Muscle layer of duodenum (tissue), 2 donors: Measurements from ENCODE around the gene KYNU.

ENCODE experiments used
- H3K27ac ChIP-seq: one replicate; pipeline ENCODE4 v1.7.0; 2013; ENCODE audit warnings: mild to moderate bottlenecking, low read length
- H3K27me3 ChIP-seq: one replicate; pipeline ENCODE4 v1.7.0; 2013; ENCODE audit warnings: low read depth, mild to moderate bottlenecking, control low read depth, low read length
- H3K36me3 ChIP-seq, 2 donors: one replicate each; pipeline ENCODE4 v1.7.0; 2013; ENCODE audit warnings: low read length in 2 of 2, control low read depth in 1 of 2, mild to moderate bottlenecking in 1 of 2; ENCODE audit not compliant: insufficient read depth in 2 of 2, control insufficient read depth in 1 of 2
- H3K4me1 ChIP-seq, 2 donors: one replicate each; pipeline ENCODE4 v1.7.0; 2013; ENCODE audit warnings: low read length in 2 of 2, mild to moderate bottlenecking in 2 of 2, control low read depth in 1 of 2, moderate library complexity in 1 of 2; ENCODE audit not compliant: insufficient read depth in 2 of 2, control insufficient read depth in 1 of 2
- H3K4me3 ChIP-seq, 2 donors: one replicate each; pipeline ENCODE4 v1.7.0; 2013; ENCODE audit warnings: low read length in 2 of 2, low read depth in 1 of 2, mild to moderate bottlenecking in 1 of 2
- H3K9me3 ChIP-seq, 2 donors: one replicate each; pipeline ENCODE4 v1.7.0; 2013; ENCODE audit warnings: low read length in 2 of 2, control low read depth in 1 of 2, mild to moderate bottlenecking in 1 of 2; ENCODE audit not compliant: control insufficient read depth in 1 of 2
- donor health status: healthy.

KYNU gene

DNA sequence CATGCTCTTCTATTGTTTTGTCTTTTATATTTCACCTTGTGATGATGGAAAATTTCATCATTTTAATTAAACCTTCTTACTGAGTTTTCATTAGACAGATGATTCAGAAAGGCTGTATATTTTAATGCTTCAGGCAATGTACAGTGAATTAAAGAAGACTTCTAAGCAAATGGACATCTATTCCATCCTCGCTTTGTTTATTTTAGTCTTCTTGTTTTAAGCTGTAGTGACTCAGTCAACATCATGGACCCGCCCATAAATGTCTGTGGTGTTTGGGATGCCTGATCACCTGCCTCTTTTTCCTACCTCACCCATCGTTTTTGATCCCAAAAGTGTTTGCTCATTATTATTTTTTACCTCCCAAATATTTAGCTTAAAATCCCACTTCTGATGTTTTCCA, 43.1 kb downstream of the KYNU start:
- H3K9me3 ChIP-seq = no peaks in the 10 kb centered on the region
- H3K27me3 ChIP-seq = no peaks in the 10 kb centered on the region
- H3K36me3 ChIP-seq = no peaks in the 10 kb centered on the region
- H3K4me1 ChIP-seq = no peaks in the 10 kb centered on the region
- H3K27ac ChIP-seq = no peak overlapping the region
- no peak overlapping the region for H3K4me3 ChIP-seq

DNA sequence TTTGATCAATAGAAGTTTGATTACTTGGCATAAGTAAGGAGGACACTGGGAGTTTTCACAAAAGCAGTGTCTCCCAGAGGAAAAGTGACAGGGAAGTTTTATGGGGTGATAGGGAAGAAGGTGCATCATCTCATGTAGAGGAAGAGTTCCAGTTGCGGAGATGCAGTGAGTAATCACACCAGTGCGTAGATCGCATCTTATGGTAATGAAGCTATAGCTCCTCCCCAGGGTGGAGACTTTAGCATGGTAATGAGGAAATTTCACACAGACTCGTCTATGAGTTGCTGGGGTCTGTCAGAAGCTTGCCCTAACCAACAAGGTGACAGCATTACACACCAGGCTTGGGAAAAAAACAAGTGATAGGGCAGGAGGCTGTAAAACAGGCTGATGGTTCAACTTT, 49.0 kb downstream of the KYNU start:
- Histone ChIP-seq H3K4me3 (no peak overlapping the region), H3K4me1 (no peaks in the 10 kb centered on the region), H3K36me3 (no peaks in the 10 kb centered on the region), H3K27me3 (no peaks in the 10 kb centered on the region), H3K27ac (no peak overlapping the region), H3K9me3 (no peaks in the 10 kb centered on the region)

DNA sequence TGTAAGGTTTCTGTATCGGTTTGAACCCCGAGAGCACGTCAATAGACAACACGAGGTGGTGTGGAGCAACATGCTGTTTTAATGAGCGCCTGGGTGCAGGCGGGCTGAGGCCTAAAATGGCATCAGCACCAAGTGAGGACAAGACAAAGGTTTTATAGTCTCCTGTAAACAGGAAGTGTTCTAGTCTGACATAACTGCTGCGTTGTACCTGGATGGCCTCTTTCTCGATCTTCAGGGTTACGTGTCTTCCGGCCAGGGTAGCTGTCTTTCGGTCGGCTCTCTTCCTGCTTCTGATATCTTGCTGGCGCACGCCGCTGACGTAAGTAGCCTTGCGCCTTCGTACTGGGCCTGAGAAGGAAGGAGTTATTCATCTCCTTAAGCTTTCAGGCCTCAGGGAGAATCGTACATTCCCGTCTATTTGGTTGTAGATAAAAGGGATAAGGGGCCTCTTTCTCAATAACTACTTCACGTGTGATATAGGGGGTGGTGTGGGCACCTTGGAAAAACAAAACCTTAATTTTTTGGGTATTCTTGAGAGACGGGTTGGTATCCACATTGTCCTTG, 53.5 kb downstream of the KYNU start:
- Histone ChIP-seq H3K4me1 (no peaks in the 10 kb centered on the region), H3K9me3 (no peaks in the 10 kb centered on the region), H3K27ac (no peak overlapping the region), H3K4me3 (no peak overlapping the region), H3K36me3 (no peaks in the 10 kb centered on the region), H3K27me3 (no peaks in the 10 kb centered on the region)

DNA sequence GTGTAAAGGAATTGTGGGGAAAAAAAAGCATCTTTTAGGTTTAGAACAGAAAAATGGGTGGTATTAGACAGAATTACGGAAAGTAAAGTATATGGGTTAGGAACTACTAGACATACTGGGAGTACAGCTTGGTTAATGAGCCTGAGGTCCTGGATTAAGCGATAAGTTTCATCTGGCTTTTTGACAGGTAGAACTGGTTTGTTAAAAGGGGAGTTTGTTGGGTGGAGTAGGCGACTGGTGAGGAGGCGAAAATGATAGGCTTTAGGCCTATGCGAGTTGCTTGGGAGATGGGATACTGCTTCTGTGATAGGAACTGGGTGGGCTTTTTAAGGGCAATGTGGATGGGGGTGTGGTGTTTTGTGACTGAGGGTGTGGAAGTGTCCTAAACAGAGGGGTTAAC, 56.5 kb downstream of the KYNU start:
- Histone ChIP-seq H3K27me3 (no peaks in the 10 kb centered on the region), H3K36me3 (no peaks in the 10 kb centered on the region), H3K4me1 (no peaks in the 10 kb centered on the region), H3K27ac (no peak overlapping the region), H3K9me3 (no peaks in the 10 kb centered on the region), H3K4me3 (no peak overlapping the region)

- Histone ChIP-seq H3K4me3 (no peak overlapping the region), H3K36me3 (no peaks in the 10 kb centered on the region), H3K9me3 (no peaks in the 10 kb centered on the region), H3K27ac (no peak overlapping the region), H3K27me3 (no peaks in the 10 kb centered on the region), H3K4me1 (no peaks in the 10 kb centered on the region)
These were observed 58.2 kb downstream of the KYNU start for GRCh38 chr2:142935563-142936089.

- H3K4me1 ChIP-seq = no peaks in the 10 kb centered on the region
These were observed 59.2 kb downstream of the KYNU start for GRCh38 chr2:142936629-142937028.

GRCh38 chr2:142937347-142937746, 59.9 kb downstream of the KYNU start:
- no peak overlapping the region for H3K4me3 ChIP-seq

More at GRCh38 chr2:142936629-142937028, 59.2 kb downstream of the KYNU start:
- no peaks in the 10 kb centered on the region for H3K36me3 ChIP-seq
- no peak overlapping the region for H3K4me3 ChIP-seq
- H3K27ac ChIP-seq = no peak overlapping the region
- no peaks in the 10 kb centered on the region for H3K9me3 ChIP-seq
- no peaks in the 10 kb centered on the region for H3K27me3 ChIP-seq

GRCh38 chr2:142938240-142938639, 60.8 kb downstream of the KYNU start:
- Histone ChIP-seq H3K4me3 (no peak overlapping the region), H3K27ac (no peak overlapping the region), H3K9me3 (no peaks in the 10 kb centered on the region), H3K27me3 (no peaks in the 10 kb centered on the region), H3K36me3 (no peaks in the 10 kb centered on the region), H3K4me1 (no peaks in the 10 kb centered on the region)

More at GRCh38 chr2:142937347-142937746, 59.9 kb downstream of the KYNU start:
- H3K27ac ChIP-seq = no peak overlapping the region
- H3K9me3 ChIP-seq = no peaks in the 10 kb centered on the region
- no peaks in the 10 kb centered on the region for H3K36me3 ChIP-seq
- no peaks in the 10 kb centered on the region for H3K4me1 ChIP-seq
- no peaks in the 10 kb centered on the region for H3K27me3 ChIP-seq

DNA sequence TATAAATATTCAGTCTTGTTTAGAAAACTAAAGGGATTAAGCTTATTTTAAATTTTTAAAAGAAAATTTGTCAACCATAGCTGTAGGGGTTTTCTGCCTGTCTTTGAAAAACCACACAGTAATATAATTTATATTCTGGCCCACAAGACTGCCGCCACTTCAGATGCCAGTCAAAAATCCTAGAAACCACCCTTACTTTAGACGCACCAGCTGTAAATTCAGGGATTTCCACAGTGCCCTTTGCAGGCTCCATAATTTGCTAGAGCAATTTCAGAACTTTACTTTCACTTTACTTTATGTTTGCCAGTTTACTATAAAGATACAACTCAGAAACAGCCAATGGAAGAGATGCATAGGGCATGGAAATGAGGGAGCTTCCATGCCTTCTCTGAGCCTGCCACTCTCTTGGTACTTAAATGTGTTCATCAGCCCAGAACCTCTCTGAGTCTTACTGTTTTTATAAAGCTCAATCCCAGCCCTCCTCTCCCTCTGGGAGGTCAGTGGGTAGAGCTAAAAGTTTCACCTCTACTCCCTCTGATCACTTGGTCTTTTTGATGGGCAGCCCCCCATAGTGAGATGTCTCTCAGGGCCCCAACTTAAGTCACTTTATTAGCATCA, 63.3 kb downstream of the KYNU start:
- no peaks in the 10 kb centered on the region for H3K36me3 ChIP-seq
- H3K27ac ChIP-seq = no peak overlapping the region
- H3K4me3 ChIP-seq = no peak overlapping the region
- H3K27me3 ChIP-seq = no peaks in the 10 kb centered on the region
- no peaks in the 10 kb centered on the region for H3K4me1 ChIP-seq
- no peaks in the 10 kb centered on the region for H3K9me3 ChIP-seq

- Histone ChIP-seq H3K27ac (no peak overlapping the region), H3K27me3 (no peaks in the 10 kb centered on the region), H3K9me3 (no peaks in the 10 kb centered on the region), H3K4me1 (no peaks in the 10 kb centered on the region), H3K36me3 (no peaks in the 10 kb centered on the region), H3K4me3 (no peak overlapping the region)
These were observed 65.2 kb downstream of the KYNU start for GRCh38 chr2:142942690-142943089.

GRCh38 chr2:142944264-142944663, 66.8 kb downstream of the KYNU start:
- H3K9me3 ChIP-seq = no peaks in the 10 kb centered on the region
- no peaks in the 10 kb centered on the region for H3K4me1 ChIP-seq
- H3K27me3 ChIP-seq = no peaks in the 10 kb centered on the region
- H3K27ac ChIP-seq = no peak overlapping the region
- no peak overlapping the region for H3K4me3 ChIP-seq
- no peaks in the 10 kb centered on the region for H3K36me3 ChIP-seq

DNA sequence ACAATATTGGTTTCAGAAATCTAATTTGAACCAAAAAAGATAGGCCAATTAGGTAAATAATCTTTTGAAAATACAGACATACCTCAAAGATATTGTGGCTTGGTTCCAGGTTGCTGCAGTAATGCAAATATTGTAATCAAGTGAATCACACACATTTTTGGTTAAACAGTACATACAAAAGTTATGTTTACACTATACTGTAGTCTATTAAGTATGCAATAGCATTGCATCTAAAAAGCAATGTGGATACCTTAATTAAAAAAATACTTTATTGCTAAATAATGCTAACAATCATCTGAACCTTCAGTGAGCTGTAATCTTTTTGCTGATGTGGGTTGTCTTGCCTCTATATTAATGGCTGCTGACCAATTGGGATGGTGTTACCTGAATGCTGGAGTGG, 67.3 kb downstream of the KYNU start:
- Histone ChIP-seq H3K27ac (no peak overlapping the region), H3K4me1 (no peaks in the 10 kb centered on the region), H3K36me3 (no peaks in the 10 kb centered on the region), H3K9me3 (no peaks in the 10 kb centered on the region), H3K4me3 (no peak overlapping the region), H3K27me3 (no peaks in the 10 kb centered on the region)
